ENCODE measurements around the gene MAMDC4. TPM values are rescaled to one million over a fixed set of nuclear protein-coding genes. Genes with fewer than 3 reads are reported as not detected.
"Not testable (repeated sequence)": the region's sequence is repeated elsewhere in the genome, so short reads cannot be mapped to it uniquely, and the experiment has no call there.

MAMDC4 gene
- total RNA-seq, 1 donor from 2014 or later, result 22.6 TPM

- H3K4me3 Mint-ChIP-seq, result peak overlapping the region; percentile 83
- H3K9me3 Mint-ChIP-seq, result peaks cover 15% of the 10 kb centered on the region
- TF ChIP-seq CTCF (IDR thresholded peaks at IDR 0.05; ENCODE audit: unreplicated experiment), result no peak
- H3K27me3 Mint-ChIP-seq (ENCODE audit: low read depth), result no peaks in the 10 kb centered on the region
- H3K4me1 Mint-ChIP-seq, result peaks cover 5% of the 10 kb centered on the region
- H3K36me3 Mint-ChIP-seq, result peaks cover 19% of the 10 kb centered on the region
- no peak overlapping the region for H3K27ac Mint-ChIP-seq
- DNase-seq (ENCODE audit: low spot score in 2 of 2, unreplicated experiment in 2 of 2), result no peak
Measured at GRCh38 chr9:136865768-136866103, 13.6 kb downstream of the MAMDC4 start.

- H3K27me3 Mint-ChIP-seq (ENCODE audit: low read depth); DNase-seq (ENCODE audit: low spot score in 2 of 2, unreplicated experiment in 2 of 2); H3K27ac Mint-ChIP-seq; H3K4me1 Mint-ChIP-seq: not testable (repeated sequence)
- Mint-ChIP-seq H3K9me3 (peaks cover 19% of the 10 kb centered on the region), H3K36me3 (peaks cover 19% of the 10 kb centered on the region), H3K4me3 (peak overlapping the region; percentile 49)
Measured at GRCh38 chr9:136866898-136867421, 14.8 kb downstream of the MAMDC4 start.

GRCh38 chr9:136867480-136867879 lies 15.3 kb downstream of the MAMDC4 start:
- Mint-ChIP-seq H3K36me3 (peaks cover 17% of the 10 kb centered on the region), H3K4me3 (peak overlapping the region; percentile 43), H3K9me3 (peaks cover 19% of the 10 kb centered on the region), H3K27me3 (ENCODE audit: low read depth) (no peaks in the 10 kb centered on the region), H3K4me1 (peaks cover 5% of the 10 kb centered on the region), H3K27ac (no peak overlapping the region)
- DNase-seq (ENCODE audit: low spot score in 2 of 2, unreplicated experiment in 2 of 2), result no peak
- no peak for TF ChIP-seq CTCF (IDR thresholded peaks at IDR 0.05; ENCODE audit: unreplicated experiment)

- Mint-ChIP-seq H3K36me3 (peaks cover 17% of the 10 kb centered on the region), H3K27me3 (ENCODE audit: low read depth) (no peaks in the 10 kb centered on the region), H3K9me3 (peaks cover 19% of the 10 kb centered on the region), H3K4me3 (peak overlapping the region; percentile 43), H3K4me1 (peaks cover 5% of the 10 kb centered on the region), H3K27ac (no peak overlapping the region)
- no peak for DNase-seq (ENCODE audit: low spot score in 2 of 2, unreplicated experiment in 2 of 2)
- no peak for TF ChIP-seq CTCF (IDR thresholded peaks at IDR 0.05; ENCODE audit: unreplicated experiment)
Measured at GRCh38 chr9:136867917-136868316, 15.8 kb downstream of the MAMDC4 start.

GRCh38 chr9:136868644-136869043 lies 16.5 kb downstream of the MAMDC4 start:
- H3K36me3 Mint-ChIP-seq, result peaks cover 17% of the 10 kb centered on the region
- no peak for DNase-seq (ENCODE audit: low spot score in 2 of 2, unreplicated experiment in 2 of 2)
- no peak overlapping the region for H3K27ac Mint-ChIP-seq
- no peaks in the 10 kb centered on the region for H3K27me3 Mint-ChIP-seq (ENCODE audit: low read depth)
- peaks cover 5% of the 10 kb centered on the region for H3K4me1 Mint-ChIP-seq
- H3K4me3 Mint-ChIP-seq, result peak overlapping the region; percentile 55
- peaks cover 19% of the 10 kb centered on the region for H3K9me3 Mint-ChIP-seq
- TF ChIP-seq CTCF (IDR thresholded peaks at IDR 0.05; ENCODE audit: unreplicated experiment), result no peak

GRCh38 chr9:136869611-136870010 lies 17.5 kb downstream of the MAMDC4 start:
- not testable (repeated sequence) for H3K4me1 Mint-ChIP-seq; H3K27ac Mint-ChIP-seq; H3K27me3 Mint-ChIP-seq (ENCODE audit: low read depth); H3K4me3 Mint-ChIP-seq; DNase-seq (ENCODE audit: low spot score in 2 of 2, unreplicated experiment in 2 of 2)
- Mint-ChIP-seq H3K9me3 (peaks cover 19% of the 10 kb centered on the region), H3K36me3 (peaks cover 15% of the 10 kb centered on the region)

GRCh38 chr9:136875155-136875554 lies 23.0 kb downstream of the MAMDC4 start:
- peaks cover 4% of the 10 kb centered on the region for H3K9me3 Mint-ChIP-seq
- H3K4me3 Mint-ChIP-seq, result no peak overlapping the region
- no peak for TF ChIP-seq CTCF (IDR thresholded peaks at IDR 0.05; ENCODE audit: unreplicated experiment)
- no peaks in the 10 kb centered on the region for H3K4me1 Mint-ChIP-seq
- no peak overlapping the region for H3K27ac Mint-ChIP-seq
- no peak for DNase-seq (ENCODE audit: low spot score in 2 of 2, unreplicated experiment in 2 of 2)
- no peaks in the 10 kb centered on the region for H3K36me3 Mint-ChIP-seq
- H3K27me3 Mint-ChIP-seq (ENCODE audit: low read depth), result peaks cover 12% of the 10 kb centered on the region
